Esophagus squamous epithelium (tissue), 4 donors: Measurements from ENCODE around the gene INPP4B.

Experiments
- POLR2A ChIP-seq, 4 donors: fragments of 450-650 bp; IDR thresholded peaks; one replicate each; pipeline ENCODE4 v1.6.1; 2017; ENCODE audit warnings: antibody characterized with exemption in 4 of 4, mild to moderate bottlenecking in 4 of 4, moderate library complexity in 3 of 4
- TF ChIP-seq, protein P1 (sequence below), 6 experiments: fragments of 450-650 bp in 4 of 6; fragments of 200-600 bp in 2 of 6; sonication (generic) in 2 of 6; IDR thresholded peaks; one replicate each; pipeline ENCODE4 v1.5.1; 2016 to 2019; ENCODE audit warnings: antibody characterized with exemption in 6 of 6, mild to moderate bottlenecking in 4 of 6, moderate library complexity in 4 of 6

DNA sequence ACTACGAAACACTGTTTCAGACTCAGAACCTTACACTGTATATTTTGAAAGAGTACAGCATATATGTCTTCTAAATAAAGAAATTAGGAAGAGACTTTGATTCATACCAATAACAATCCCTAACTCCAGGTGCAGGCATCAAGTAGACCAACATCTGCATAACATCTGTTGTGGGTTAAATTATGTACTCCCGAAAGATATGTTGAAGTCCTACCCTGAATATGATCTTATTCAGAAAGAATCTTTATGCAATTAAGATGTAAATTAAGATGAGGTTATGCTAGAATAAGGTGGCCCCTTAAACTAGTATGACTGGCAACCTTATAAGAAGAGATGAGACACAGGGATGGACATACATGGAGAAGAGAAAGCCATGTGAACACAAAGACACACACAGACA is 117.9 kb downstream of the INPP4B start:
- no peak for TF ChIP-seq POLR2A (IDR thresholded peaks at IDR 0.05)
- TF ChIP-seq, protein P1, sequence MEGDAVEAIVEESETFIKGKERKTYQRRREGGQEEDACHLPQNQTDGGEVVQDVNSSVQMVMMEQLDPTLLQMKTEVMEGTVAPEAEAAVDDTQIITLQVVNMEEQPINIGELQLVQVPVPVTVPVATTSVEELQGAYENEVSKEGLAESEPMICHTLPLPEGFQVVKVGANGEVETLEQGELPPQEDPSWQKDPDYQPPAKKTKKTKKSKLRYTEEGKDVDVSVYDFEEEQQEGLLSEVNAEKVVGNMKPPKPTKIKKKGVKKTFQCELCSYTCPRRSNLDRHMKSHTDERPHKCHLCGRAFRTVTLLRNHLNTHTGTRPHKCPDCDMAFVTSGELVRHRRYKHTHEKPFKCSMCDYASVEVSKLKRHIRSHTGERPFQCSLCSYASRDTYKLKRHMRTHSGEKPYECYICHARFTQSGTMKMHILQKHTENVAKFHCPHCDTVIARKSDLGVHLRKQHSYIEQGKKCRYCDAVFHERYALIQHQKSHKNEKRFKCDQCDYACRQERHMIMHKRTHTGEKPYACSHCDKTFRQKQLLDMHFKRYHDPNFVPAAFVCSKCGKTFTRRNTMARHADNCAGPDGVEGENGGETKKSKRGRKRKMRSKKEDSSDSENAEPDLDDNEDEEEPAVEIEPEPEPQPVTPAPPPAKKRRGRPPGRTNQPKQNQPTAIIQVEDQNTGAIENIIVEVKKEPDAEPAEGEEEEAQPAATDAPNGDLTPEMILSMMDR (IDR thresholded peaks at IDR 0.05), result no peak
